Right lobe of liver (tissue), 6 donors: ENCODE data around the gene POU3F1. TPM values are rescaled to one million over a fixed set of nuclear protein-coding genes. Genes with fewer than 3 reads are reported as not detected.

ENCODE experiments used
- ATAC-seq, 4 donors: fragments of 200-7000 bp; cut with Tn5 transposase; one replicate each; pipeline ENCODE4 v1.9.1; 2020; ENCODE audit warnings: mild to moderate bottlenecking in 4 of 4, moderate library complexity in 4 of 4
- DNase-seq, 3 donors: peaks; one replicate each; pipeline ENCODE4 v3.0.0-alpha.2; 2020
- H3K27ac ChIP-seq, 3 donors: fragments of 200-600 bp; one replicate each; pipeline ENCODE4 v1.8.0; 2022
- H3K27me3 ChIP-seq, 2 donors: fragments of 200-600 bp; one replicate each; pipeline ENCODE4 v1.8.0; 2022
- H3K36me3 ChIP-seq, 4 donors: fragments of 200-600 bp; sonication (generic) in 1 of 4; one replicate each; pipeline versions ENCODE4 v1.5.1 to v1.8.0; 2017 to 2022; ENCODE audit warnings: control low read depth in 1 of 4
- H3K4me1 ChIP-seq, 4 donors: fragments of 200-600 bp; sonication (generic) in 1 of 4; one replicate each; pipeline versions ENCODE4 v1.5.1 to v1.8.0; 2017 to 2022; ENCODE audit warnings: control low read depth in 1 of 4
- H3K4me3 ChIP-seq, 3 donors: fragments of 200-600 bp; one replicate each; pipeline ENCODE4 v1.8.0; 2022
- H3K9me3 ChIP-seq, 4 donors: fragments of 200-600 bp; sonication (generic) in 1 of 4; one replicate each; pipeline versions ENCODE4 v1.5.1 to v1.8.0; 2017 to 2022; ENCODE audit warnings: control low read depth in 1 of 4
- CTCF ChIP-seq, 4 donors: fragments of 200-600 bp in 3 of 4; fragments of 450-650 bp in 1 of 4; IDR thresholded peaks; one replicate each; pipeline versions ENCODE4 v1.5.1 to v1.8.0; 2016 to 2022; ENCODE audit warnings: antibody characterized with exemption in 4 of 4, mild to moderate bottlenecking in 2 of 4
- POLR2A ChIP-seq: fragments of 450-650 bp; IDR thresholded peaks from one replicate; pipeline ENCODE4 v1.6.1; 2017; ENCODE audit warnings: antibody characterized with exemption, mild to moderate bottlenecking
- WGBS: methylation state at CpG from one replicate; pipeline ENCODE4 v1.1.6; 2018; ENCODE audit warnings: low coverage, low lambda C conversion rate; ENCODE audit not compliant: insufficient coverage; ENCODE audit errors: missing lambda C conversion rate; 5-methylcytosine and 5-hydroxymethylcytosine counted together
- intact Hi-C, 2 donors: fragments of 100-400 bp; cut with DNase I; formaldehyde crosslinking; loops; one replicate each; pipeline versions ENCODE4 v1.11.2 to v1.14.1; 2022
- total RNA-seq, 6 experiments: library from RNA; depleted of rRNA in 2 of 6; stranded (reverse); fragments of >200 nt in 2 of 6; fragmentation: NEBNext Ultra II Directional in 3 of 6; extraction: Animal tissue kit (Norgen Biotek cat#: 25700) in 3 of 6; gene quantifications; one replicate each; pipeline versions ENCODE4 v1.1.0 to v1.2.4, GENCODE V29; 2016 to 2023
- donor health status: DM: no; HTN: yes; CAD: no.
- donor health status: DM: no; HTN: no; CAD: no.
- donor health status: DM: no; HTN: no; CAD: no.
- donor health status: DM: no; HTN: yes; CAD: no.
- donor health status: DM: no; HTN: yes; CAD: no.

POU3F1 gene
- total RNA-seq, 6 experiments from 2014 or later: 0.09 TPM; not detected in 5

- no peaks in the 10 kb centered on the region for H3K4me1 ChIP-seq
- no peak overlapping the region for H3K4me3 ChIP-seq
- no peak for DNase-seq
- WGBS: 63% methylated on average over 8 of the region's 19 CpGs
- H3K27ac ChIP-seq: no peak overlapping the region
- no peaks in the 10 kb centered on the region for H3K9me3 ChIP-seq
- H3K27me3 ChIP-seq: no peaks in the 10 kb centered on the region
- peaks cover 0 to 34% (median 20%) of the 10 kb centered on the region in 4 donors for H3K36me3 ChIP-seq
- TF ChIP-seq POLR2A (no peak), CTCF (IDR thresholded peaks at IDR 0.05) (no peak)
- intact Hi-C loops: no loop called here
- ATAC-seq: no peak
Observed at GRCh38 chr1:38027201-38028104, 19.1 kb downstream of the POU3F1 start.

GRCh38 chr1:38026592-38027200 is 19.9 kb downstream of the POU3F1 start:
- Histone ChIP-seq H3K4me3 (no peak overlapping the region), H3K27me3 (no peaks in the 10 kb centered on the region), H3K4me1 (no peaks in the 10 kb centered on the region), H3K27ac (no peak overlapping the region), H3K36me3 (peaks cover 0 to 42% (median 24%) of the 10 kb centered on the region in 4 donors), H3K9me3 (no peaks in the 10 kb centered on the region)
- intact Hi-C loops: no loop called here
- TF ChIP-seq CTCF (IDR thresholded peaks at IDR 0.05): peak; percentile 40 to 54 (median 52)
- no peak for TF ChIP-seq POLR2A
- peak; percentile 26 to 49 (median 44) for ATAC-seq
- no peak for DNase-seq
- WGBS: 75% methylated on average over 6 of the region's 8 CpGs

GRCh38 chr1:38025664-38026063 is 20.9 kb downstream of the POU3F1 start:
- Histone ChIP-seq H3K9me3 (no peaks in the 10 kb centered on the region), H3K27me3 (no peaks in the 10 kb centered on the region), H3K4me1 (no peaks in the 10 kb centered on the region), H3K4me3 (no peak overlapping the region), H3K36me3 (peaks cover 0 to 52% (median 25%) of the 10 kb centered on the region in 4 donors), H3K27ac (no peak overlapping the region)
- no peak for ATAC-seq
- intact Hi-C loops: no loop called here
- TF ChIP-seq POLR2A (no peak), CTCF (IDR thresholded peaks at IDR 0.05) (no peak)
- WGBS: 88% methylated on average over 3 of the region's 6 CpGs
- DNase-seq: no peak

- no peak for TF ChIP-seq POLR2A
- TF ChIP-seq CTCF (IDR thresholded peaks at IDR 0.05): no peak
- Histone ChIP-seq H3K4me3 (no peak overlapping the region), H3K27me3 (no peaks in the 10 kb centered on the region), H3K36me3 (peaks cover 0 to 56% (median 26%) of the 10 kb centered on the region in 4 donors), H3K9me3 (no peaks in the 10 kb centered on the region), H3K27ac (no peak overlapping the region), H3K4me1 (no peaks in the 10 kb centered on the region)
- DNase-seq (no peak), ATAC-seq (no peak)
- intact Hi-C loops: no loop called here
- 90% methylated on average over 2 of the region's 2 CpGs for WGBS
Observed at GRCh38 chr1:38025233-38025632, 21.4 kb downstream of the POU3F1 start.
